MM.1S (cell line): ENCODE measurements around the gene ACTN1.

Experiments used
- DNase-seq: peaks from one replicate; pipeline ENCODE4 v3.0.0-alpha.2; 2015
- H2AFZ ChIP-seq: fragments of 300-600 bp; sonication (generic); 2 replicates; pipeline ENCODE4 v1.6.0; 2016; ENCODE audit warnings: antibody characterized with exemption, low read length
- H3F3A ChIP-seq: fragments of 300-600 bp; sonication (generic); 2 replicates; pipeline ENCODE4 v1.6.1; 2016; ENCODE audit warnings: mild to moderate bottlenecking, antibody characterized with exemption, low read length, moderate library complexity, mixed read lengths; ENCODE audit not compliant: insufficient read depth
- H3K27ac ChIP-seq: fragments of 300-600 bp; sonication (generic); 2 replicates; pipeline ENCODE4 v1.5.1; 2016; ENCODE audit warnings: mild to moderate bottlenecking, low read length
- H3K27me3 ChIP-seq: fragments of 300-600 bp; sonication (generic); replicated peaks from 2 replicates; pipeline ENCODE4 v1.6.0; 2016; ENCODE audit warnings: low read length; ENCODE audit not compliant: insufficient read depth
- H3K36me3 ChIP-seq: fragments of 300-600 bp; sonication (generic); replicated peaks from 2 replicates; pipeline ENCODE4 v1.6.1; 2016; ENCODE audit warnings: mild to moderate bottlenecking, low read length, mixed read lengths; ENCODE audit not compliant: insufficient read depth
- H3K4me1 ChIP-seq: fragments of 300-600 bp; sonication (generic); 2 replicates; pipeline ENCODE4 v1.6.1; 2016; ENCODE audit warnings: low read length, mixed read lengths
- H3K4me2 ChIP-seq: fragments of 300-600 bp; sonication (generic); 2 replicates; pipeline ENCODE4 v1.6.0; 2016; ENCODE audit warnings: low read depth, low read length
- H3K4me3 ChIP-seq: fragments of 300-600 bp; sonication (generic); 2 replicates; pipeline ENCODE4 v1.5.1; 2016; ENCODE audit warnings: low read length, mixed read lengths
- H3K79me2 ChIP-seq: fragments of 300-600 bp; sonication (generic); 2 replicates; pipeline ENCODE4 v1.6.1; 2016; ENCODE audit warnings: mixed run types, low read length, mixed read lengths
- H3K9ac ChIP-seq: fragments of 300-600 bp; sonication (generic); 2 replicates; pipeline ENCODE4 v1.6.1; 2016; ENCODE audit warnings: low read length, mixed read lengths
- H3K9me2 ChIP-seq: fragments of 300-600 bp; sonication (generic); replicated peaks from 2 replicates; pipeline ENCODE4 v1.6.1; 2016; ENCODE audit warnings: mild to moderate bottlenecking, low read length, mixed read lengths; ENCODE audit not compliant: insufficient read depth
- H3K9me3 ChIP-seq: fragments of 300-600 bp; sonication (generic); replicated peaks from 2 replicates; pipeline ENCODE4 v1.6.1; 2016; ENCODE audit warnings: mild to moderate bottlenecking, low read length, mixed read lengths; ENCODE audit not compliant: insufficient read depth
- H4K20me1 ChIP-seq: fragments of 300-600 bp; sonication (generic); 2 replicates; pipeline ENCODE4 v1.6.1; 2016; ENCODE audit warnings: mild to moderate bottlenecking, low read length, moderate library complexity, mixed read lengths; ENCODE audit not compliant: insufficient read depth
- EZH2 ChIP-seq: fragments of 300-600 bp; sonication (generic); optimal IDR thresholded peaks from 2 replicates; pipeline ENCODE3; 2017; ENCODE audit warnings: low read depth, mild to moderate bottlenecking, antibody characterized with exemption, low read length, mixed read lengths
- EZH2phosphoT487 ChIP-seq: fragments of 300-600 bp; sonication (generic); IDR thresholded peaks from 2 replicates; pipeline ENCODE4 v1.6.1; 2018; ENCODE audit warnings: antibody characterized with exemption, low read length
- TF ChIP-seq, protein P1 (sequence below): fragments of 300-600 bp; sonication (generic); IDR thresholded peaks from 2 replicates; pipeline ENCODE4 v1.5.1; 2016; ENCODE audit warnings: antibody characterized with exemption, low read length, mixed read lengths

The ACTN1 gene

DNA sequence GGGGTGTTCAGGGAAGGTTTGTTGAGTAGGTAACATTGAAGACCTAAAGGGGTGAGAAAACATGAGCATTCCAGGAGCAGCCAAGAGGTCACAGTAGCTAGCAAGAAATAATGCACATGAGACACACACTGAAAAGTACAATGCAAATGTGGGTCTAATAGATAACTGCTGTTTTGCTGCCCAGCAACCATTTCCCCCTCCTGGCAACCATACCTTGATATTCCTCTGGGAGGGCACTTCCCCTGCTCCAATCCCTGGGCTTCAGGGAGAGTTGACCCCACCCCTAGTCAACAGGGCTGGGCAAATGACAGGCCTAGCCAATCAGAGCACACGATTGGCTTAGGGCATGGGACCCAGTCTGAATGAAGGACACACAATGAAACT, 8.5 kb upstream of the ACTN1 start:
- no peaks in the 10 kb centered on the region for H3K9me3 ChIP-seq
- TF ChIP-seq, protein P1, sequence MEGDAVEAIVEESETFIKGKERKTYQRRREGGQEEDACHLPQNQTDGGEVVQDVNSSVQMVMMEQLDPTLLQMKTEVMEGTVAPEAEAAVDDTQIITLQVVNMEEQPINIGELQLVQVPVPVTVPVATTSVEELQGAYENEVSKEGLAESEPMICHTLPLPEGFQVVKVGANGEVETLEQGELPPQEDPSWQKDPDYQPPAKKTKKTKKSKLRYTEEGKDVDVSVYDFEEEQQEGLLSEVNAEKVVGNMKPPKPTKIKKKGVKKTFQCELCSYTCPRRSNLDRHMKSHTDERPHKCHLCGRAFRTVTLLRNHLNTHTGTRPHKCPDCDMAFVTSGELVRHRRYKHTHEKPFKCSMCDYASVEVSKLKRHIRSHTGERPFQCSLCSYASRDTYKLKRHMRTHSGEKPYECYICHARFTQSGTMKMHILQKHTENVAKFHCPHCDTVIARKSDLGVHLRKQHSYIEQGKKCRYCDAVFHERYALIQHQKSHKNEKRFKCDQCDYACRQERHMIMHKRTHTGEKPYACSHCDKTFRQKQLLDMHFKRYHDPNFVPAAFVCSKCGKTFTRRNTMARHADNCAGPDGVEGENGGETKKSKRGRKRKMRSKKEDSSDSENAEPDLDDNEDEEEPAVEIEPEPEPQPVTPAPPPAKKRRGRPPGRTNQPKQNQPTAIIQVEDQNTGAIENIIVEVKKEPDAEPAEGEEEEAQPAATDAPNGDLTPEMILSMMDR = no peak
- TF ChIP-seq EZH2phosphoT487 (no peak), EZH2 (no peak)
- no peak overlapping the region for H3K4me2 ChIP-seq
- no peak overlapping the region for H2AFZ ChIP-seq
- H3F3A ChIP-seq = no peaks in the 10 kb centered on the region
- no peak for DNase-seq
- no peaks in the 10 kb centered on the region for H3K79me2 ChIP-seq
- no peaks in the 10 kb centered on the region for H3K9me2 ChIP-seq
- no peak overlapping the region for H3K9ac ChIP-seq
- H3K4me3 ChIP-seq = no peak overlapping the region
- no peaks in the 10 kb centered on the region for H4K20me1 ChIP-seq
- no peaks in the 10 kb centered on the region for H3K4me1 ChIP-seq
- no peaks in the 10 kb centered on the region for H3K27me3 ChIP-seq
- H3K27ac ChIP-seq = no peak overlapping the region
- no peaks in the 10 kb centered on the region for H3K36me3 ChIP-seq

DNA sequence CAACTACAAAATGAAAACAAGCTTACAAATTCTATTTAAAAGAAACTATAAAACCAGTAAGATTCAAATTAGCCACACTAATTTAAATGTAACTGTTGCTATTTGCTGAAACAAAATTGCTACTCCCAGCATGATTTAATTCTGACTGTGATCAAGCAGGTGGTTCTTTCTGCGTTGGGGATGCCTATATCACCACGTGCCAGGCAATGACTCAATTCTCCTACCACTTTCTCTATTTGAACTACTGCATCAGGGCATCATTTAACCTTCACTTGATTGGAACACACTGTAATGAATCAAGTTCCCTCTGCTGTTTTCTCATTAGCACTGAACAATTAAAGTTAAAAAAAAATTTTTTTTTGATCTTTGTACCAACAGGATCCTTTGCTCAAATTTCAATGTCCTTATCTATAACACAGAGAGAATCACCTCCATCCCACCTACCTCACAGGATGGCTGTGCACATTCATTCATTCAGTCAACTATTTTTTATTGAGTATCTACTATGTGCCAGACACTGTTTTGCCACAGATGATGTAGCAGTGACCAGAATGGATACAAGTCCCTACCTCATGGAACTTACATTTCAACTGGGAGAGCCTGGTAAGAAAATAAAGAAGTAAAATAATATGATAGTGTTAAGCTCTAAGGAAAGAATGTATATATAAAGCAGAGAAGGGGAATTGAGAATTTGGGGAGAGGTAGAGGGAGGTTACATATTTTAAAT, 8.0 kb upstream of the ACTN1 start:
- no peak for DNase-seq
- H3K9me3 ChIP-seq = no peaks in the 10 kb centered on the region
- no peaks in the 10 kb centered on the region for H3K36me3 ChIP-seq
- H3F3A ChIP-seq = no peaks in the 10 kb centered on the region
- no peak overlapping the region for H3K27ac ChIP-seq
- H3K79me2 ChIP-seq = no peaks in the 10 kb centered on the region
- H3K4me1 ChIP-seq = no peaks in the 10 kb centered on the region
- no peaks in the 10 kb centered on the region for H4K20me1 ChIP-seq
- H3K27me3 ChIP-seq = no peaks in the 10 kb centered on the region
- no peak overlapping the region for H3K4me3 ChIP-seq
- no peaks in the 10 kb centered on the region for H3K9me2 ChIP-seq
- H3K9ac ChIP-seq = no peak overlapping the region
- TF ChIP-seq, protein P1 = no peak
- TF ChIP-seq EZH2 = no peak
- no peak for TF ChIP-seq EZH2phosphoT487
- H2AFZ ChIP-seq = no peak overlapping the region
- no peak overlapping the region for H3K4me2 ChIP-seq

DNA sequence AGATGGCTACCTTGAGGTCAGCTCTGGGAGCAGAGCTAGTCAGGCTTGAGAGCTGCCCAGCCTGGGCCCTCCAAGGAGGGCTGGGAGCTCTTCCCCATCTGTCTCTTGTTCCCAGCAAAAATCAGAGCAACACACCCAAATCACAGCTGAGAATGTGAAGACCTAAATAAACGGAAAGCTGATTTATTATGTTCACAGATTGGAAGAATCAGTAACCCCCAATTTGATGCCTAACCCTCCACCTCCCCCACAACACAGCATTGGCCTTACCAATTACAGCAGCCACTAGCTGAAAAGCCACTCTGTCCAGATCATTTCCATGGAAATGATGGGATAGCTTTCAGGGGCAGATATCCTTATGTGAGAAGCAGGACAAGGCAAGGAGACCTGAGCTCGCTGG, 7.1 kb upstream of the ACTN1 start:
- Histone ChIP-seq H3K27ac (no peak overlapping the region), H3K4me3 (no peak overlapping the region), H3K9ac (no peak overlapping the region), H3K79me2 (no peaks in the 10 kb centered on the region), H3K9me2 (no peaks in the 10 kb centered on the region), H3K36me3 (no peaks in the 10 kb centered on the region), H3K4me2 (no peak overlapping the region), H3K4me1 (no peaks in the 10 kb centered on the region), H3K9me3 (no peaks in the 10 kb centered on the region), H2AFZ (no peak overlapping the region), H4K20me1 (no peaks in the 10 kb centered on the region), H3F3A (no peaks in the 10 kb centered on the region), H3K27me3 (no peaks in the 10 kb centered on the region)
- TF ChIP-seq EZH2 (no peak), EZH2phosphoT487 (no peak)
- TF ChIP-seq, protein P1 = no peak
- no peak for DNase-seq
